Omental fat pad (tissue), 4 donors: Measurements from ENCODE around the gene PPP1R11. TPM values are rescaled to one million over a fixed set of nuclear protein-coding genes. Genes with fewer than 3 reads are reported as not detected.

ENCODE experiments used
- ATAC-seq: fragments of 150-250 bp; one replicate; pipeline ENCODE4 v1.9.1; 2016; ENCODE audit warnings: mild to moderate bottlenecking, moderate library complexity; ENCODE audit not compliant: low FRiP score
- DNase-seq: peaks from one replicate; pipeline ENCODE4 v3.0.0-alpha.2; 2019; ENCODE audit warnings: low spot score
- CTCF ChIP-seq, 3 donors: fragments of 450-650 bp; IDR thresholded peaks; one replicate each; pipeline ENCODE4 v1.5.1; 2016 to 2017; ENCODE audit warnings: antibody characterized with exemption in 3 of 3, mild to moderate bottlenecking in 3 of 3, moderate library complexity in 2 of 3
- total RNA-seq, 4 donors: library from RNA; depleted of rRNA; stranded (reverse); fragments of >200 nt; gene quantifications; one replicate each; pipeline ENCODE4 v1.1.0, GENCODE V29; 2016

The PPP1R11 gene
- total RNA-seq, 4 donors from 2014 or later, result 27.9 to 38.4 (median 30.7) TPM

- ATAC-seq (no peak), DNase-seq (no peak)
- no peak for TF ChIP-seq CTCF (IDR thresholded peaks at IDR 0.05)
These were observed 4.3 kb downstream of the PPP1R11 start for GRCh38 chr6:30071081-30071818.

DNA sequence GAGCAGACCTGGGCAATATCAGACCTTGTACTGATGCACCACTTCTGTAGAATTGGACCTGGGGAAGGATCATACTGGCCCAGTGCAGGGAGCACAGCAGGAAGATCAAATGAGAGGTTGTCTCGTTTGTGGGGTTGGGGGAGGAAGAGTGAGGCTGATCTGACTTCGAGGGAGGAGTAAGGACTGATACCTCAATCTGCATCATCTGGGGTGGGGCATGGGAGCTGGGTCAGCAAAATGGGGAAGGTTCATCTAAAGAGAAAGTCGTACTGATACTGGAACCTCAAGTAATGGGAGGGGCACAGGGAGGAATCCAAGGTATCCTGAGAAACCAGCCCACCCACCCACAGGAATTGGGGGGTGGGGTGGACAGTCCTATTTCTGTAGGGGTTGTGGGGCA is 4.9 kb downstream of the PPP1R11 start:
- no peak for TF ChIP-seq CTCF (IDR thresholded peaks at IDR 0.05)
- ATAC-seq (no peak), DNase-seq (no peak)

DNA sequence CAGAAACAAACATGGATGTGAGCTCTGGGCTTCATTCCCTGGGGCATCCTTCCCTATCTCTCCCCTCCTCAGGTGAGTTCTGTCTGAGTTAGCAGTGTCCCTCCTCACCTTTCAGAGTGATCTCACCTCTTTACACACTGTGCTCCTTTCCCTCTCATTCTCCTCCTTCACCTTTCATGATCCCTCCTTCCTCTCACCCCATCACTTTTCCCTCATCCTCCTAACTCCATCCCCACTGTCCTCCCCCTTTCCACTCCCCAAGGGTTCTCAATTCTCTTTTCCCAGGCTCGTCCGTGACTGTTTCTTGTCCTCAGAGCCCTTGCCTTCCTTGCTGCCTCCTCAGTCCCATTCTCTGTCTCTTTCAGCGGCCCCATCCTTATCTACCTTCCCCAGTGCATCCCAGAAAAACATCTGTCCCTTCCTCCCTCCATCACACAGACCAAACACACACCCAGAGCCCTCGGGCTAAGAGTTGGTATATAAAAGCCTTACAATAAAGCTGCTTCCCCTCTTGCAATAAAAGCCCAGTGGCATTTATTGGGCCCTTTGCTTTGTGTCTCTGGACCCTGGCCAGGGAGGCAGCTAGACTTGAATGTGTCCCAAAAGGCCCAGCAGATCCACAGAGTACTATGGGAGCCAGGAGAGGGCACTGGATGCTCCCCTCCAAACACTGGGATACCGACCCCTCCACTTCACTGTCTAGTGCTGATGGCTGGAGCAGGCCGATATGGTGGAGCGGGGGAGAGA is 6.7 kb downstream of the PPP1R11 start:
- TF ChIP-seq CTCF (IDR thresholded peaks at IDR 0.05), result no peak
- ATAC-seq, result no peak
- no peak for DNase-seq

DNA sequence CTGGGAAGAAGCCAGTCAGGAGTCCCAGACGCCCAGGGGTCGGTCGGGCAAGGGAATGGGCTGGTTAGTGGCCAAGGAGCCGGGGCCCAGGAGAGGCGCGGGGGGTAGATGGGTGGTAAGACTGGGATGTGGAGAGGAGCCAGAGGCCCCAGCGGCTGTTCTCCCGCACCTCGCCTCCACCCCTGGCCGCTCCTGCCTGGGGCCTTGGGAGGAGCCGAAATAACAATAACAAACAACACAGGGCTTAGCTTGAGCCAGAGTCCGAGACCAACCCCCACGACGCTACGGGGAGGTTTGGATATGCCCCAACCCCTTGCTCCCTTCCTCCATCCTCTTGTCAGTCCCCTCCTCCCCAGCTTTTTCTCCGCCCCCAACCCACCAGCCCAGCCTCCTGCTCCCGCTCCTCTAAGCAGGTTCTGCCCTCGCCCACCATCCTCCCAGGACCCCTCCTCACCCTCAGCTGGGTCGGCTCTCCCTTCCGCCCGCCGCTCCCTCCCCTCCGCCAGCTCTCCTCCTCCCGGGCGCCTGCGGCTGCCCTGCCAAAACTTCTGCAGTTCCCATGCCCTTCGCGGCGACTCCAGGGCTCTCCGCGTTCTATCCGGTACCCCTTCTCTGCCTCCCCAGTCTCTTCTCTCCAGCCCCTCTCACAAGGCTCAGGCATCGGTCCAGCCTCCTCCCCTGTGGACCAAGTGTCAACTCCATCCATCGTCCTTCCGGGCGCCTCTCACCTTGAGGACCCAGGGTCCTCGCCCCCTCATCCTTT is 7.5 kb downstream of the PPP1R11 start:
- ATAC-seq (no peak), DNase-seq (no peak)
- no peak for TF ChIP-seq CTCF (IDR thresholded peaks at IDR 0.05)

- TF ChIP-seq CTCF (IDR thresholded peaks at IDR 0.05), result no peak
- ATAC-seq, result peak; percentile 22
- DNase-seq, result no peak
These were observed 8.2 kb downstream of the PPP1R11 start, which contains the start of gene RNF39 for GRCh38 chr6:30075094-30075789. Gene RNF39 (minus strand): TSS chr6:30075769. CDS start chr6:30075585, 184 bp downstream.
